Astrocyte of the cerebellum (primary cell): ENCODE data around the gene C19orf44.
"Not testable (repeated sequence)": the region's sequence is repeated elsewhere in the genome, so short reads cannot be mapped to it uniquely, and the experiment has no call there.

Experiments
- DNase-seq: peaks from one replicate; pipeline ENCODE4 v3.0.0-alpha.2; 2011; ENCODE audit warnings: low read depth
- H3K4me3 ChIP-seq: 2 replicates; pipeline ENCODE4 v1.5.1; 2011; ENCODE audit warnings: mild to moderate bottlenecking, low read depth, low read length, moderate library complexity
- in situ Hi-C: cut with HindIII; loops from 2 replicates; pipeline ENCODE4 v1.10.0; 2017; ENCODE audit warnings: low sequenced_read_pairs
- TF ChIP-seq, protein P1 (sequence below): IDR thresholded peaks from 2 replicates; pipeline ENCODE4 v1.5.1; 2012; ENCODE audit warnings: low read length, low read depth, moderate library complexity, mild to moderate bottlenecking; ENCODE audit errors: missing control alignments

C19orf44 gene

GRCh38 chr19:16495982-16496612, at the start of gene C19orf44, which contains the start of gene CALR3:
TSS of gene C19orf44 (plus strand) at chr19:16496394. CDS start at chr19:16500793, 4,399 bp downstream.
TSS of gene CALR3 (minus strand) at chr19:16496167. CDS start at chr19:16496129, 38 bp downstream.
- in situ Hi-C loops = no loop called here
- DNase-seq = peak; percentile 96
- TF ChIP-seq, protein P1, sequence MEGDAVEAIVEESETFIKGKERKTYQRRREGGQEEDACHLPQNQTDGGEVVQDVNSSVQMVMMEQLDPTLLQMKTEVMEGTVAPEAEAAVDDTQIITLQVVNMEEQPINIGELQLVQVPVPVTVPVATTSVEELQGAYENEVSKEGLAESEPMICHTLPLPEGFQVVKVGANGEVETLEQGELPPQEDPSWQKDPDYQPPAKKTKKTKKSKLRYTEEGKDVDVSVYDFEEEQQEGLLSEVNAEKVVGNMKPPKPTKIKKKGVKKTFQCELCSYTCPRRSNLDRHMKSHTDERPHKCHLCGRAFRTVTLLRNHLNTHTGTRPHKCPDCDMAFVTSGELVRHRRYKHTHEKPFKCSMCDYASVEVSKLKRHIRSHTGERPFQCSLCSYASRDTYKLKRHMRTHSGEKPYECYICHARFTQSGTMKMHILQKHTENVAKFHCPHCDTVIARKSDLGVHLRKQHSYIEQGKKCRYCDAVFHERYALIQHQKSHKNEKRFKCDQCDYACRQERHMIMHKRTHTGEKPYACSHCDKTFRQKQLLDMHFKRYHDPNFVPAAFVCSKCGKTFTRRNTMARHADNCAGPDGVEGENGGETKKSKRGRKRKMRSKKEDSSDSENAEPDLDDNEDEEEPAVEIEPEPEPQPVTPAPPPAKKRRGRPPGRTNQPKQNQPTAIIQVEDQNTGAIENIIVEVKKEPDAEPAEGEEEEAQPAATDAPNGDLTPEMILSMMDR = no peak
- H3K4me3 ChIP-seq = peak within 1 kb of the TSS; percentile 77

GRCh38 chr19:16446724-16447368, 49.3 kb upstream of the C19orf44 start:
- no peak for DNase-seq
- TF ChIP-seq, protein P1 = no peak
- no peak overlapping the region for H3K4me3 ChIP-seq
- in situ Hi-C loops = no loop called here

DNA sequence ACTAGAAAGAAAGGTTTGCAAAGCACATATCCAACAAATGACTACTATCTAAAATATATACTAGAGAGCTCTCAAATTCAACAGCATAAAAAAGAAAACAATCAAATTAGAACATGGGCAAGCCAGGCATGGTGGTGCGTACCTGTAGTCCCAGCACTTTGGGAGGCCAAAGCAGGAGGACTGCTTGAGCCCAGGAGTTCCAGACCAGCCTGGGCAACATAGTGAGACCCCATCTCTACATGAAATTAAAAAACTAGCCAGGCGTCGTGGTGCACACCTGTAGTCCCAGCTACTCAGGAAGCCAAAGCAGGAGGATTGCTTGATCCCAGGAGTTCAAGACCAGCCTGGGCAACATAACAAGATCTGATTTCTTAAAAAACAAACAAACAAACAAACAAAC, 47.3 kb upstream of the C19orf44 start:
- in situ Hi-C loops, DNase-seq, H3K4me3 ChIP-seq: not testable (repeated sequence)

DNA sequence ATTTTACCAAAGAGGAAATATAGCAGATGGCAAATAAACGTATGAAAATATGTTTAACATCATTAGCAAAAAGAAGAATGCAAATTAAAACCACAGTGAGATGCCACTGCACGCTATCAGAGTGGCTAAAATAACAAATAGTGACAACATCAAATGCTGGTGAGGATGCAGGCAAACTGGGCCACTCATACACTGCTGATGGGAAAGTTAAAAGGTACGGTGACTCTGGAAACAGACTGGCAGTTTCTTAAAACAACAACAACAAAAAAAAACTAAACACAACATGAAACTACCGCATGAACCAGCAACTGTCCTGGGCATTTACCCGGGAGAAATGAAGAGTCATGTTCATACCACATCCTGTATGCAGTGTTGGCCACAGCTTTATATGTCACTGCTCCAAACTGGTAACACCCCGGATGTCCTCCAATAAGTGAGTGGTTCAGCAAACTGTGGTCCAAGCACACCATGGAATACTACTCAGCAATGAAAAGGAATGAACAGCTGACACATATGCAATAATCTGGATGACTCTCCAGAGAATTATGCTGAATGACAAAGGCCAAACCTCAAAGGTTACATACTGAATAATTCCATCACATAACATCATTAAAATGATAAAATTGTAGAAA, 46.7 kb upstream of the C19orf44 start:
- in situ Hi-C loops = no loop called here
- TF ChIP-seq, protein P1 = no peak
- no peak for DNase-seq
- no peak overlapping the region for H3K4me3 ChIP-seq

DNA sequence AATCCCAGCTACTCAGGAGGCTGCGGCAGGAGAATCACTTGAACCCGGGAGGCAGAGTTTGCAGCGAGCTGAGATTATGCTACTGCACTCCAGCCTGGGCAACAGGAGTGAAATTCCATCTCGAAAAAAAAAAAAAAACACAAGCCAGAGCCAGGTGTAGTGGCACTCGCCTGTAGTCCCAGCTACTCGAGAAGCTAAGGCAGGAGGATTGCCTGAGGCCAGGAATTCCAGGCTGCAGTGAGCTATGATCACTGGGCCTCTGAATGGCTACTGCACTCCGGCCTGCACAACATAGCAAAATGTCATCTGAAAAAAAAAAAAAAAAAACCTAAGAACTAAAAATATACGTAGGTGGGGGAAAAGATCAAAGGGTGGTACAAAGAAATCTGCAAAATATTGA, 43.9 kb upstream of the C19orf44 start:
- no peak overlapping the region for H3K4me3 ChIP-seq
- TF ChIP-seq, protein P1 = no peak
- in situ Hi-C loops = no loop called here

DNA sequence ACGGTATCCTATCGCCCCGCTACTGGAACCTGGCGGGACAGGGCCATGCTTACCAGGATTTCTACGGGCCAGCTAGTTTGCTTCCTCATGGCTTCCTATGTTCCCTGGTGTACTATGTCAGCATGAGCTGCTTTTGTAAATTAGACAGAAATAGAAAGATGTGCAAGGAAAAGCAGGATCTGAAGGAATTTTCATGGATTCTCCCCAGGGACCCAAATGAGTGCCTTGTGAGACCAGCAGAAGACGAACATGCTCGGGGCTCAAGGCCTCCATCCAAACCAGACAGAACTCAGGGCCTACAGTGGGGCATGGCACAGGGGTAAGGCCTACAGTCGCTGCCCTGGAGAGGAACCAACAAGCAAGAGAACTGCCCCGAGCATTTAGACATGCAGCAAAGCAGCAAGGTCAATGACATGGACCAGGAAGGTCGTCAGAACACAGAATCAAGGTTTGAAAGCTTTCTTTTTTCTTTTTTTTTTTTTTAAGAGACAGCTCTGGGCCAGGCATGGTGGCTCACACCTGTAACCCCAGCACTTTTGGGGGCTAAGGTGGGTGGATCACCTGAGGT, 41.8 kb upstream of the C19orf44 start:
- TF ChIP-seq, protein P1 = no peak
- in situ Hi-C loops = no loop called here
- DNase-seq = no peak
- H3K4me3 ChIP-seq = no peak overlapping the region

More for the DNA sequence above, 43.9 kb upstream of the C19orf44 start:
- DNase-seq = no peak
